Uterus (tissue), 4 donors: Measurements from ENCODE around the gene XBP1. TPM values are rescaled to one million over a fixed set of nuclear protein-coding genes. Genes with fewer than 3 reads are reported as not detected.
"Not testable (repeated sequence)": the region's sequence is repeated elsewhere in the genome, so short reads cannot be mapped to it uniquely, and the experiment has no call there.

Experiments used
- DNase-seq, 2 donors: peaks; one replicate each; pipeline ENCODE4 v3.0.0-alpha.2; 2019 to 2020
- H3K27ac ChIP-seq, 2 donors: fragments of 200-600 bp; sonication (generic); 1 replicate in 1 of 2; 2 replicates in 1 of 2; pipeline ENCODE4 v1.5.1; 2016 to 2018
- H3K27me3 ChIP-seq, 2 donors: fragments of 200-600 bp; sonication (generic); one replicate each; pipeline ENCODE4 v1.5.1; 2018 to 2019; ENCODE audit warnings: control low read depth in 1 of 2
- H3K36me3 ChIP-seq, 2 donors: fragments of 200-600 bp; sonication (generic); one replicate each; pipeline ENCODE4 v1.5.1; 2019; ENCODE audit warnings: control low read depth in 1 of 2
- H3K4me1 ChIP-seq, 2 donors: fragments of 200-600 bp; sonication (generic); one replicate each; pipeline ENCODE4 v1.5.1; 2018 to 2019; ENCODE audit warnings: control low read depth in 1 of 2
- H3K4me3 ChIP-seq, 2 donors: fragments of 200-600 bp; sonication (generic); 1 replicate in 1 of 2; 2 replicates in 1 of 2; pipeline ENCODE4 v1.5.1; 2018 to 2019; ENCODE audit warnings: mild to moderate bottlenecking in 1 of 2
- H3K9me3 ChIP-seq, 2 donors: fragments of 200-600 bp; sonication (generic); one replicate each; pipeline ENCODE4 v1.5.1; 2019; ENCODE audit warnings: control low read depth in 1 of 2
- CTCF ChIP-seq, 4 experiments: fragments of 200-600 bp in 2 of 4; fragments of 450-650 bp in 2 of 4; sonication (generic) in 2 of 4; IDR thresholded peaks; one replicate each; pipeline ENCODE4 v1.5.1; 2016 to 2019; ENCODE audit warnings: antibody characterized with exemption in 4 of 4, mild to moderate bottlenecking in 2 of 4, moderate library complexity in 1 of 4
- POLR2A ChIP-seq, 2 donors: fragments of 450-650 bp; IDR thresholded peaks; one replicate each; pipeline ENCODE4 v1.6.1; 2016; ENCODE audit warnings: antibody characterized with exemption in 2 of 2, mild to moderate bottlenecking in 1 of 2, moderate library complexity in 1 of 2
- intact Hi-C: fragments of 100-400 bp; cut with DNase I; formaldehyde crosslinking; loops from one replicate; pipeline ENCODE4 v1.15.1; 2023; ENCODE audit warnings: low total_unique reads
- total RNA-seq, 4 donors: library from RNA; depleted of rRNA in 3 of 4; stranded (reverse); fragments of >200 nt in 3 of 4; gene quantifications; one replicate each; pipeline versions ENCODE4 v1.1.0 to v1.2.4, GENCODE V29; 2014 to 2023
- donor health status: DM: yes; HTN: yes; CAD: no.

The XBP1 gene
- 100 to 1,000 TPM in 3 of 4 donors, 10 to 100 TPM in 1; 64.0 to 231 (median 163) TPM for total RNA-seq

DNA sequence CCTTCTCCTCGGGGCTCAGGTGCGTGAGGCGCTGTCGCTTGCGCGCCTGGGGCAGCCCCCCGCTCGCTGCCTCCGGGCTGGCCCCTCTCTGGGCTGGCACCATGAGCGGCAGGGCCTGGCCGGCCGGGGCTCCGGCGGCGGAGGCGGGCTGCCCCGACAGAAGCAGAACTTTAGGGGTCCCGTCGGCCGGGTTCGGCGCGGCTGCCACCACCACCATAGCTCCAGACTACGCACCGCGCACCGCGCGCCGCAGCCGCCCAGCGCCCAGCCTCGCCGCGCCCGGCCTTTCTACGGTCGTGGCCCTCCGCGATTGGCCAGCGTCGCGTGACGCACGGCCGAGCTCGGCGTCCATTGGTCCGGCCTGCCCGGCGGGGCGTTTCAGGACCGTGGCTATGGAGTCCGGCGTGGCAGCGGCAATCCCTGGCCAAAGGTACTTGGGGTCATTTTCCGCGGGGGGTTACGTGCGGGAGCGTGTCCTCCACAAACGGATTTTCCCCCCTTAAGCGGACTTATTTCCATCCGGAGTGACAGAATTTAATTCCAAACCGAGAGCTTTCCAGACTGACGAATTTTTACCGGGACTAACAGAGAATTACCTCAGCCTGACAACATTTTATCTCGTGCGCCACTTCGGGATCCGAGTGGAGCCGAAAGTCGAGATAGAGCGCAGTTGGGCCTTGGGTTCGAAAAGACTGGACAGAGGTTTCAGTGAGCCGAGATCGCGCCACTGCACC, at the start of gene XBP1:
Gene XBP1, minus strand, starts transcription at position 262 of the 734 bp plus-strand sequence.
- intact Hi-C loops, result no loop called here
- H3K27ac ChIP-seq, result peak within 1 kb of the TSS; percentile 100
- no peaks in the 10 kb centered on the region for H3K9me3 ChIP-seq
- peaks cover 4 to 6% of the 10 kb centered on the region in 2 donors for H3K4me1 ChIP-seq
- no peaks in the 10 kb centered on the region for H3K27me3 ChIP-seq
- H3K36me3 ChIP-seq, result no peaks in the 10 kb centered on the region
- DNase-seq, result peak; percentile 92 to 96
- peak within 1 kb of the TSS; percentile 90 to 92 for H3K4me3 ChIP-seq
- TF ChIP-seq CTCF (IDR thresholded peaks at IDR 0.05) (peak in 1 of 4 experiments; percentile 20), POLR2A (IDR thresholded peaks at IDR 0.05) (peak; percentile 100)

- no peak overlapping the region for H3K4me3 ChIP-seq
- H3K27ac ChIP-seq, result no peak overlapping the region
- H3K27me3 ChIP-seq, result no peaks in the 10 kb centered on the region
- H3K4me1 ChIP-seq, result no peaks in the 10 kb centered on the region
- H3K36me3 ChIP-seq, result no peaks in the 10 kb centered on the region
- TF ChIP-seq CTCF (IDR thresholded peaks at IDR 0.05) (no peak), POLR2A (IDR thresholded peaks at IDR 0.05) (no peak)
- no peaks in the 10 kb centered on the region for H3K9me3 ChIP-seq
- DNase-seq, result no peak
- intact Hi-C loops, result no loop called here
These were observed 46.6 kb upstream of the XBP1 start for GRCh38 chr22:28846994-28847393.

DNA sequence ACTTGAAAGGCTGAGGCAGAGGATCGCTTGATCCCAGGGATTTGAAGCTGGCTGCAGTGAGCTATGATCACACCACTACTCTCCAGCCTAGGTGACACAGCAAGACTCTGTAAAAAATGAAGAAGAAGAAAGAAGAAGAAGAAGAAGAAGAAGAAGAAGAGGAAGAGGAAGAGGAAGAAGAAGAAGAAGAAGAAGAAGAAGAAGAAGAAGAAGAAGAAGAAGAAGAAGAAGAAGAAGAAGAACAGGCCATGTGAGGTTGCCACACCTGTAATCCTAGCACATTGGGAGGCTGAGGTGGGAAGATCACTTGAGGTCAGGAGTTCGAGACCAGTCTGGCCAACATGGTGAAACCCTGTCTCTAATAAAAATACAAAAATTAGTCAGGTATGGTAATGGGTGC, 43.9 kb upstream of the XBP1 start:
- intact Hi-C loops, H3K4me1 ChIP-seq, H3K27ac ChIP-seq, H3K9me3 ChIP-seq, H3K4me3 ChIP-seq, H3K36me3 ChIP-seq, H3K27me3 ChIP-seq, DNase-seq: not testable (repeated sequence)

DNA sequence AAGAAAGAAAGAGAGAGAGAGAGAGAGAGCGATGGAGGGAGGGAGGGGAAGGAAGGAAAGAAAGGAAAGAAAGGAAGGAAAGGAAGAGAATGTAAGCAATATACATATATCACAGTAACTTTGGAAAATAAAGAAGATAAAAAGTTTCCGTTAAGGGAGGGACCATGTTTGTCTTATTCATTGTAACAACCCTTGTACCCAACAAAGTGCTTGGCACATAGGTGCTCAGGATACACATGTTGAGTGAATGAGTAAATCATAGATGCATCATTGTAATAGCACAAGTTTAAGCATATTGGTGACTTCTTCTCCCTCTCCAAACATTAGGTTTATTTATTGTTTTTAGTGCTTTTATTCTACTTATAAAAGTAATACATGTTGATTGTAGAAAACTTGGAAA, 43.3 kb upstream of the XBP1 start:
- no peak for DNase-seq
- no peaks in the 10 kb centered on the region for H3K4me1 ChIP-seq
- H3K9me3 ChIP-seq, result no peaks in the 10 kb centered on the region
- TF ChIP-seq POLR2A (IDR thresholded peaks at IDR 0.05) (no peak), CTCF (IDR thresholded peaks at IDR 0.05) (no peak)
- no peak overlapping the region for H3K4me3 ChIP-seq
- H3K36me3 ChIP-seq, result no peaks in the 10 kb centered on the region
- intact Hi-C loops, result no loop called here
- H3K27me3 ChIP-seq, result no peaks in the 10 kb centered on the region
- no peak overlapping the region for H3K27ac ChIP-seq

DNA sequence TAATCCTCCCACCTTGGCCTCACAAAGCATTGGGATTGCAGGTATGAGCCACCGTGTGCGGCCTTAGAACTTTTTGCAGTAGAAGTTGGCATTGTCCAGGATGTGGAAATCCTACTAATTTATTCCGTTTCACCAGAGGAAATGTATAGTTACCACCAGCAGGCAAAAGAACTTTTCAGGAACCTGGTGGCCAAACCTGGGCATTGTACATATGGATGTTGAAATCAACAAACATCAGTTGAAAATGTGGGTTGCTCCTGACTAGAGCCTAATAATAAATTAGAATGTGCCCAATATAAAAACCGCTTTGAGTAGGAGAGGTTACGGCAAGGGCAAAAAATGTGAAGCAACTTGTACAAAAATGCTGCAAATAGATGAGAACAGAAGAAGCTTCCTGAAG, 40.7 kb upstream of the XBP1 start:
- TF ChIP-seq CTCF (IDR thresholded peaks at IDR 0.05) (no peak), POLR2A (IDR thresholded peaks at IDR 0.05) (no peak)
- Histone ChIP-seq H3K27me3 (no peaks in the 10 kb centered on the region), H3K36me3 (no peaks in the 10 kb centered on the region), H3K4me3 (no peak overlapping the region), H3K9me3 (no peaks in the 10 kb centered on the region), H3K4me1 (no peaks in the 10 kb centered on the region), H3K27ac (no peak overlapping the region)
- no peak for DNase-seq
- intact Hi-C loops, result no loop called here
